Measurements from ENCODE around the gene BLTP3B.
A peak's percentile ranks its signal among the peaks of the same experiment; 100 is the strongest.
"Not testable (repeated sequence)": the region's sequence is repeated elsewhere in the genome, so short reads cannot be mapped to it uniquely, and the experiment has no call there.

BLTP3B gene

GRCh38 chr12:100186071-100186470, 43.4 kb upstream of the BLTP3B start:
- Histone ChIP-seq H3K4me1 (peaks cover 0 to 25% (median 15%) of the 10 kb centered on the region in 4 donors), H3K9me3 (no peaks in the 10 kb centered on the region), H3K4me3 (peak overlapping the region; percentile 36 to 38), H3K27ac (peak overlapping the region; percentile 75 to 83), H3K36me3 (peaks cover 0 to 13% (median 0%) of the 10 kb centered on the region in 3 donors), H3K27me3 (no peaks in the 10 kb centered on the region)
- no peak for DNase-seq
- no peak for TF ChIP-seq CTCF (IDR thresholded peaks at IDR 0.05)
- intact Hi-C loops (cut with DNase I; ENCODE audit: low total_unique reads), result no loop called here

GRCh38 chr12:100185361-100185894, 42.8 kb upstream of the BLTP3B start:
- no peak for TF ChIP-seq CTCF (IDR thresholded peaks at IDR 0.05)
- peak overlapping the region; percentile 36 to 38 for H3K4me3 ChIP-seq
- no peaks in the 10 kb centered on the region for H3K27me3 ChIP-seq
- no peaks in the 10 kb centered on the region for H3K9me3 ChIP-seq
- intact Hi-C loops (cut with DNase I; ENCODE audit: low total_unique reads), result no loop called here
- peak overlapping the region; percentile 75 to 83 for H3K27ac ChIP-seq
- peaks cover 0 to 25% (median 15%) of the 10 kb centered on the region in 4 donors for H3K4me1 ChIP-seq
- no peak for DNase-seq
- H3K36me3 ChIP-seq, result peaks cover 0 to 13% (median 0%) of the 10 kb centered on the region in 3 donors

- Histone ChIP-seq H3K4me1 (peaks cover 0 to 25% (median 15%) of the 10 kb centered on the region in 4 donors), H3K4me3 (no peak overlapping the region), H3K27me3 (no peaks in the 10 kb centered on the region), H3K27ac (peak overlapping the region; percentile 75 to 83), H3K36me3 (peaks cover 0 to 11% (median 0%) of the 10 kb centered on the region in 3 donors), H3K9me3 (no peaks in the 10 kb centered on the region)
- no peak for TF ChIP-seq CTCF (IDR thresholded peaks at IDR 0.05)
- intact Hi-C loops (cut with DNase I; ENCODE audit: low total_unique reads), result no loop called here
- no peak for DNase-seq
These were observed 42.0 kb upstream of the BLTP3B start for GRCh38 chr12:100184549-100185145.

GRCh38 chr12:100179252-100179651, 36.6 kb upstream of the BLTP3B start:
- TF ChIP-seq CTCF (IDR thresholded peaks at IDR 0.05), result no peak
- H3K36me3 ChIP-seq, result no peaks in the 10 kb centered on the region
- H3K4me1 ChIP-seq, result peaks cover 0 to under 1% (median 0%) of the 10 kb centered on the region in 4 donors
- H3K27ac ChIP-seq, result no peak overlapping the region
- intact Hi-C loops (cut with DNase I; ENCODE audit: low total_unique reads), result no loop called here
- H3K9me3 ChIP-seq, result no peaks in the 10 kb centered on the region
- H3K4me3 ChIP-seq, result no peak overlapping the region
- DNase-seq, result no peak
- no peaks in the 10 kb centered on the region for H3K27me3 ChIP-seq

- H3K27me3 ChIP-seq; H3K4me3 ChIP-seq; H3K4me1 ChIP-seq; intact Hi-C loops (cut with DNase I; ENCODE audit: low total_unique reads); DNase-seq; H3K9me3 ChIP-seq; H3K27ac ChIP-seq: not testable (repeated sequence)
- peaks cover 0 to 11% (median 0%) of the 10 kb centered on the region in 3 donors for H3K36me3 ChIP-seq
These were observed 33.8 kb upstream of the BLTP3B start for GRCh38 chr12:100176493-100176892.

GRCh38 chr12:100174495-100174894, 31.8 kb upstream of the BLTP3B start:
- TF ChIP-seq CTCF (IDR thresholded peaks at IDR 0.05), result no peak
- no peak for DNase-seq

More at GRCh38 chr12:100174495-100174894, 31.8 kb upstream of the BLTP3B start:
- H3K9me3 ChIP-seq, result no peaks in the 10 kb centered on the region
- H3K36me3 ChIP-seq, result peaks cover 0 to 11% (median 0%) of the 10 kb centered on the region in 3 donors
- no peak overlapping the region for H3K4me3 ChIP-seq
- H3K4me1 ChIP-seq, result no peaks in the 10 kb centered on the region
- H3K27me3 ChIP-seq, result no peaks in the 10 kb centered on the region
- intact Hi-C loops (cut with DNase I; ENCODE audit: low total_unique reads), result no loop called here
- no peak overlapping the region for H3K27ac ChIP-seq

All from tibial artery (tissue), 4 donors.